ENCODE results near the gene PLEKHM2.

The PLEKHM2 gene

GRCh38 chr1:15727021-15727420 lies 42.9 kb downstream of the PLEKHM2 start:
- no peak for DNase-seq

GRCh38 chr1:15727424-15727823 lies 43.3 kb downstream of the PLEKHM2 start:
- no peak for DNase-seq

DNA sequence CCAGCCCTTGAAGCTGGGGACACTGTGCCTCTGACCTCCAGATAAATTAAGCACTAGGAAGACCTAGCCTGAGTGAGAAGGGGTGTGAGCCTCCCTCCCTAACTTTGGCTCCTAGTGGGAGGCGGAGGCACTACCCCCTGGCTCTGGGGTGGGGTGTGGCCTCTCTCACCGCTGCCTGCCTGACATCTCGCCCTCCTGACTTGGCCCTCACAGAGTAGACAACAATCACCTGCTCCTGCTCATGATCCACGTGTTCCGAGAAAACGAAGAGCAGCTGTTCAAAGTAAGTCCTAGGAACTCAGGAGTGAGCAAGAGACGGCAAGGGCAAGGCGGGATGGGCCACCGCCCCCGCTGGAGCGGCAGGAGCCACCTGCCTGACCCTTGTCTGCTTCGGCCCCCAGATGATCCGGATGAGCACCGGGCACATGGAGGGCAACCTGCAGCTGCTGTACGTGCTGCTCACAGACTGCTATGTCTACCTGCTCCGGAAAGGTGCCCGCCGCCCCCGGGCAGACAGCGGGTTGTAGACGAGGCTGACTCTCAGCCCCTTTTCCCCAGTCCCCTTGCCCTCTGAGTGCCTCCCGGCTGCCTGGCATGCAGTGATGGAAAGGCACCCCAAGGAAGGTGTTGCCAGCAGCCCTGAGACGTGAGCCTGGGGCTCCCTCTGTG lies 43.9 kb downstream of the PLEKHM2 start:
- DNase-seq: no peak

GRCh38 chr1:15728937-15729657 lies 45.0 kb downstream of the PLEKHM2 start:
- DNase-seq: no peak

DNA sequence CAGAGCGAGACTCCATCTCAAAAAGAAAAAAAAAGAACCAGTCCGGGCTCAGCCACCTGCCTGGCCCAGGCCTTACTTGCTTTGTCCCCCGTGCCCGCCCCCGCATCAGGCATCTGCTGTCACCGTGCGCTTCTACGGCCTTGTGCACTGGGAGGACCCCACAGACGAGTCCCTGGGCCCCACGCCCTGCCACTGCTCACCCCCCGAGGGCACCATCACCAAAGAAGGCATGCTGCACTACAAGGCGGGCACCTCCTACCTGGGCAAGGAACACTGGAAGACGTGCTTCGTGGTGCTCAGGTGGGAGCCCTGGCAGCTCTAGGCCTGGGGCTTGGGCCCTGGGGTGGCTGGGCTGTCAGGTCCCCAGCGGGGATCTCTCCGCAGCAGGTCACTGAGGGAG lies 46.3 kb downstream of the PLEKHM2 start:
- DNase-seq: no peak

DNA sequence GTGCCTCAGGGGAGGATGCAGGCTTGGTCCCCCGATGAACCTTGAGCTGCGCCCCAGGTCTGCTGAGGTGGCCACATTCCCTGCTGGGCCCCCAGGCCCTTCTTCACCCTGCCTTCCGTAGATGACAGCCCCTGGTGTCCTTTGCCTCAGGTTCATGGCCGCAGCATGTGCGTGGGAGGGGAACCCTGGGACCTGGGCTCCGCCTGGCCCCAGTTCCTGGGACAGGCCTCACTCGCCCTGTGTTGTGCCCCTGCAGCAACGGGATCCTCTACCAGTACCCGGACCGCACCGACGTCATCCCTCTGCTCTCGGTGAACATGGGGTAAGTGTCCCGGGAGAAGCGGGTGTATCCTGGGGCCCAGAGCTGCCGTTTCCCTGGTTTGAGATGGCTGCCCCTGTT lies 46.8 kb downstream of the PLEKHM2 start:
- no peak for DNase-seq

GRCh38 chr1:15731735-15732685 lies 47.9 kb downstream of the PLEKHM2 start:
- no peak for DNase-seq

GRCh38 chr1:15732686-15733081 lies 48.6 kb downstream of the PLEKHM2 start:
- no peak for DNase-seq

- no peak for DNase-seq
Measured at GRCh38 chr1:15733218-15733725, 49.2 kb downstream of the PLEKHM2 start.

GRCh38 chr1:15733726-15734226 lies 49.7 kb downstream of the PLEKHM2 start:
- DNase-seq: no peak

DNA sequence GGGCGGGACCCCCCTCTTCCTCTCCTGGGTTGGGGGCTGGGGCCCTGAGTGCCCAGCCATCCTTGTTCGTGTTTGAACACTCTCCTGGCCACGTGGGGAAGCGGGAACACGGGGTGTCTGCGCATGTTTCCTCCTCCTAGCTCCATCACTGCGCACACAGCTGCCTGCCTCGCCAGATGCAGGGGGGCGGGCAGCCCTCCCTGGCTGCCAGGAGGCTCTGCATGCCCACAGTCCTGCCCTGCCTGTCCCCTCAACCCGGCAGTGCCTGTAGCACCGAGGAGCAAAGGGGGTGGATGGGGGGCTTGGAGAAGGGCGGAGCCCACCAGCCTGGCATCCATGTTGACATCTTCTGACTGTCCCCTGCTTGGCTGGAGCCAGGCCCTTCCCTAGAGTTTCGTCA lies 50.2 kb downstream of the PLEKHM2 start:
- DNase-seq: no peak

- no peak for DNase-seq
Measured at GRCh38 chr1:15734901-15735300, 50.8 kb downstream of the PLEKHM2 start.

GRCh38 chr1:15735304-15736037 lies 51.4 kb downstream of the PLEKHM2 start:
- no peak for DNase-seq

- no peak for DNase-seq
Measured at GRCh38 chr1:15736038-15736891, 52.1 kb downstream of the PLEKHM2 start, which contains the start of gene SLC25A34. Gene SLC25A34 (plus strand): TSS chr1:15736258. CDS start chr1:15736486, 228 bp downstream.

DNA sequence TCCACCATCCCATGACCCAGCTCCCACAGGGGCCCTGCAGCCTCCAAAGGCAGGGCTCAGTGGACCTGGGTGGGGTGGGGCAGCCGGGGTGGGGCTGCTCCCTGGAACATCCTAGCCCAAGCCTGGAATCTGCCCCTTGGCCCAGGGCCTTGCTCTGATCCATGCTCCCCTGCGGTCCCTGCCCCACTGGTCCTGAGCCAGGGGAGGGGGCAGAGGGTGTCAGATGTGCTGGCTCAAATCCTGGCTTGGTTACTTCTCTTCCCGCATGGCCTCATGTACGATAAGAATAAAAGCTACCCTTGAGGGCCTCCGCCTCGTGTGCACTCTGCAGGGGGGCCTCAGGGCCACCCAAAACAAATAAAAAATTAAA lies 52.8 kb downstream of the PLEKHM2 start:
- no peak for DNase-seq

DNA sequence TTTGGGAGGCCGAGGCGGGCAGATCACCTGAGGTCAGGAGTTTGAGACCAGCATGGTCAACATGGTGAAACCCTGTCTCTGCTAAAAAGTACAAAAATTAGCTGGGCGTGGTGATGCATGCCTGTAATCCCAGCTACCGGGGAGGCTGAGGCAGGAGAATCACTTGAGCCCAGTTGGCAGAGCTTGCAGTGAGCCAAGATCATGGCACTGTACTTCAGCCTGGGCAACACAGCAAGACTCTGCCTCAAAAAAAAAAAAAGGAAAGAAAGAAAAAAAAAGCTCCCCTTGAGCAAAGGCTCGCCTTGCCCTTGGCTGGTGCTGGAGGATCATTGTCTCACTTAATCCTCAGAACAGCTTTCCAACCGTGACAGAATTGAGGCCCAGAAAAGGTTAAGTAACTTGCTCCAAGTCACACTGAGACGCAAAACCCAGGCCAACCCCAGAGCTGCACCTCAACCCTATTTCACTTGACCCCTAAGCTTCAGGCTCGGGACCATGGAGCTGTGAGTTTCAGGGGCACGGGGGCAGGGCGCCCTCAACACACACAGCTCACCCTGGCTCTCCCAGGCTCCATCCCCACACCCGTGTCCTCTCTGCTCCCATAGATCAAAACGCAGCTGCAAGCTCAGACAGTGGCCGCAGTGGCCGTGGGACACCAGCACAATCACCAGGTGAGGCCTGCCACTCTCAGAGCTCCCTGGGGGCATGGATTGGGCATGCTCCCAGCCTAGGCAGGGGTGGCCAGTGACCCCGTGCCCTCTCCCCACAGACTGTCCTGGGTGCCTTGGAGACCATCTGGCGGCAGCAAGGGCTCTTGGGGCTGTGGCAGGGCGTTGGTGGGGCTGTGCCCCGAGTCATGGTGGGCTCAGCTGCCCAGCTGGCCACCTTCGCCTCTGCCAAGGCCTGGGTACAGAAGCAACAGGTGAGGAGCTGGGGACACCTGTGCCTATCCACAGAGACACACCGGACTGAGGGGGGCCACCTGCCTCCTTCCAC lies 53.5 kb downstream of the PLEKHM2 start:
- DNase-seq: no peak

GRCh38 chr1:15738416-15739113 lies 54.4 kb downstream of the PLEKHM2 start:
- DNase-seq: no peak

DNA sequence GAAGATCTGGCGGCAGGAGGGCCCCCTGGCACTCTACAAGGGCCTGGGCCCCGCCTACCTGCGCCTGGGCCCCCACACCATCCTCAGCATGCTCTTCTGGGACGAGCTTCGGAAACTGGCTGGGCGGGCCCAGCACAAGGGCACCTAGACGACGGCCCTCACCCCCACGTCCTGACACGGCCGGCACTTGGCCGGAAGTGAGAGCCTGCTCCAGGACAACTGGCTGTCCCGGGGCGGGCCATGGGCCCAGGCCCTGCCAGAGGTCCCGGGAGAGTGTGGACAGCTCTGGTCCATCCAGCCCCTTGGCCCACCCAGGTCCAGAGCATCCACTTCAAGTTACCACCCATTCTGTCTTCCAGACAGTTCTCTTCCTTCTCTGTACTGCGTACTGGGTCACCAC lies 55.1 kb downstream of the PLEKHM2 start:
- DNase-seq: no peak

DNA sequence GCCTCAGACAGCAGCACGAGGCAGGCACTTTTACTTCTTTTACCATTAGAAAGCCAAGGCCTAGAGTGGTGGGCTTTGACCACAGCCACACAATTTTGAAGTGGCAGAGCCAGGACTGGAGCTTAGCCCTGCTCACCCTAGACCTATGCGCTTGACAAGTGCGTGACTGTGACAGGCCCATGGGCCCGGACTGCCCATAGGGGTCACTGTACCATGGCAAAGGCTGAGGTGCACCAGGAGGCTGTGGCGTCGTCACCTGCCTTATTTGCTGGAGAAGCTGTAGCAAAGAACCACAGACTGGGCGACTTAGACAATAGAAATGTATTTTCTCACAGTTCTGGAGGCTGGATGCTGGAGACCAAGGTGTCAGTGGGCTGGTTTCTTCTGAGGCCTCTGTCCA lies 55.6 kb downstream of the PLEKHM2 start:
- DNase-seq: no peak
